ENCODE data around the gene MPDU1. TPM values are rescaled to one million over a fixed set of nuclear protein-coding genes. Genes with fewer than 3 reads are reported as not detected.
A peak's percentile ranks its signal among the peaks of the same experiment; 100 is the strongest.

Gene MPDU1
- total and polyA plus RNA-seq, 2 of the 13 experiments (the other 11 are each of a cell fraction or from before 2014, with no cell fraction given): 112 to 167 TPM

DNA sequence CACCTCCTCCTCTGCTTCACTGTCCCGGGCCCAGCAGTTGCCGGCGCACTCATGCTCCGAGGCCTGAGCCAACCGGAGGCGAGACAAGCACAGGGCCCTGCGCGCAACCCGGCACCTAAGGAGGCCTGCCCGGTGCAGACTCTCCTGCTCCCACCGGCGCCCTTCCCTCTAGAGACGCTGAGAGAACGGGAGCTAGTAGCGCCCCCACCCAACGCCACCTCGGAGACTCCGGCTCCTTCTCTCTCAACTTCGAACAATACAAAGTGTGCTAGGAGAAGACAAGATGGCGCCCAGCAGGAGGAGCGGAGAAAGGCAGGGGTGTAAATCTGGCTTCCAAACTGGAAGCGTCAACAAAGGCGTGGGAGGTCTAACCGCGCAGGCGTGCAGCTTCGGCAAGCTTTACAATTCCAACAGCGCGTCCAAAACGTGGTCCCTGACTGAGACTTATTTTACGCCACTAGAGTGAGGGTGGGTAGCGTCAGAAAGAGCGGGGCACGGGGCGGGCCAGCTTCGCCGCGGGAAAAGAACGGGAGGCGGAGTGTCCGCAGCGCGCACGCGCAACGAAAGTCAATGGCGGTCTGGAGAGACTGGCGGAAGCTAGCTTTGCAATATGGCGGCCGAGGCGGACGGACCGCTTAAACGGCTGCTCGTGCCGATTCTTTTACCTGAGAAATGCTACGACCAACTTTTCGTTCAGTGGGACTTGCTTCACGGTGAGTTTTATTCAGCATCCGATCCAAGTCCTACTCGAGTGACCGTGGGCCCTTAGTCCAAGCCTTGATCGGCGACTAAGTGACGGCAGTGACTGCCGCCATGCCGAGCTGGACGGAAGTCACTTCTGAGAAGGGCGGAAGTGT, at the start of gene MPDU1 (continued):
- TF ChIP-seq, protein P1, sequence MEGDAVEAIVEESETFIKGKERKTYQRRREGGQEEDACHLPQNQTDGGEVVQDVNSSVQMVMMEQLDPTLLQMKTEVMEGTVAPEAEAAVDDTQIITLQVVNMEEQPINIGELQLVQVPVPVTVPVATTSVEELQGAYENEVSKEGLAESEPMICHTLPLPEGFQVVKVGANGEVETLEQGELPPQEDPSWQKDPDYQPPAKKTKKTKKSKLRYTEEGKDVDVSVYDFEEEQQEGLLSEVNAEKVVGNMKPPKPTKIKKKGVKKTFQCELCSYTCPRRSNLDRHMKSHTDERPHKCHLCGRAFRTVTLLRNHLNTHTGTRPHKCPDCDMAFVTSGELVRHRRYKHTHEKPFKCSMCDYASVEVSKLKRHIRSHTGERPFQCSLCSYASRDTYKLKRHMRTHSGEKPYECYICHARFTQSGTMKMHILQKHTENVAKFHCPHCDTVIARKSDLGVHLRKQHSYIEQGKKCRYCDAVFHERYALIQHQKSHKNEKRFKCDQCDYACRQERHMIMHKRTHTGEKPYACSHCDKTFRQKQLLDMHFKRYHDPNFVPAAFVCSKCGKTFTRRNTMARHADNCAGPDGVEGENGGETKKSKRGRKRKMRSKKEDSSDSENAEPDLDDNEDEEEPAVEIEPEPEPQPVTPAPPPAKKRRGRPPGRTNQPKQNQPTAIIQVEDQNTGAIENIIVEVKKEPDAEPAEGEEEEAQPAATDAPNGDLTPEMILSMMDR (CRISPR knock-in tag; IDR thresholded peaks at IDR 0.05): peak; percentile 20; the same call in 1 of the 2 replicates
- TF ChIP-seq ZNF282 (IDR thresholded peaks at IDR 0.05; ENCODE audit: partially characterized antibody) (no peak), ZNF709 (CRISPR knock-in tag; IDR thresholded peaks at IDR 0.05) (no peak), ZNF510 (CRISPR knock-in tag; IDR thresholded peaks at IDR 0.05; ENCODE audit: low read depth) (0 out of 2 replicates have a peak, but pooled peaks have one; percentile 35), PITX1 (CRISPR knock-in tag; IDR thresholded peaks at IDR 0.05) (0 out of 2 replicates have a peak, but pooled peaks have one; percentile 26), ZNF263 (CRISPR knock-in tag; IDR thresholded peaks at IDR 0.05) (no peak; the same call in 1 of the 2 replicates), ZNF136 (CRISPR knock-in tag; IDR thresholded peaks at IDR 0.05; ENCODE audit: low read depth) (peak; percentile 78; the same call in 1 of the 2 replicates), ZNF720 (CRISPR knock-in tag; IDR thresholded peaks at IDR 0.05) (no peak), CHD2 (IDR thresholded peaks at IDR 0.05; ENCODE audit: low read depth, low read length) (no peak), ZNF230 (CRISPR knock-in tag; IDR thresholded peaks at IDR 0.05) (no peak), ZFP1 (CRISPR knock-in tag; IDR thresholded peaks at IDR 0.05) (no peak), ZNF629 (CRISPR knock-in tag; conservative IDR thresholded peaks at IDR 0.05) (no peak), ZNF839 (CRISPR knock-in tag; IDR thresholded peaks at IDR 0.05; ENCODE audit: borderline replicate concordance) (no peak), ZFX (CRISPR knock-in tag; IDR thresholded peaks at IDR 0.05; ENCODE audit: low read depth) (peak; percentile 79)
- TF ChIP-seq, protein P2, sequence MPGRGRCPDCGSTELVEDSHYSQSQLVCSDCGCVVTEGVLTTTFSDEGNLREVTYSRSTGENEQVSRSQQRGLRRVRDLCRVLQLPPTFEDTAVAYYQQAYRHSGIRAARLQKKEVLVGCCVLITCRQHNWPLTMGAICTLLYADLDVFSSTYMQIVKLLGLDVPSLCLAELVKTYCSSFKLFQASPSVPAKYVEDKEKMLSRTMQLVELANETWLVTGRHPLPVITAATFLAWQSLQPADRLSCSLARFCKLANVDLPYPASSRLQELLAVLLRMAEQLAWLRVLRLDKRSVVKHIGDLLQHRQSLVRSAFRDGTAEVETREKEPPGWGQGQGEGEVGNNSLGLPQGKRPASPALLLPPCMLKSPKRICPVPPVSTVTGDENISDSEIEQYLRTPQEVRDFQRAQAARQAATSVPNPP (CRISPR knock-in tag; IDR thresholded peaks at IDR 0.05): peak; percentile 87; the same call in 1 of the 2 replicates
- TF ChIP-seq, protein P3, sequence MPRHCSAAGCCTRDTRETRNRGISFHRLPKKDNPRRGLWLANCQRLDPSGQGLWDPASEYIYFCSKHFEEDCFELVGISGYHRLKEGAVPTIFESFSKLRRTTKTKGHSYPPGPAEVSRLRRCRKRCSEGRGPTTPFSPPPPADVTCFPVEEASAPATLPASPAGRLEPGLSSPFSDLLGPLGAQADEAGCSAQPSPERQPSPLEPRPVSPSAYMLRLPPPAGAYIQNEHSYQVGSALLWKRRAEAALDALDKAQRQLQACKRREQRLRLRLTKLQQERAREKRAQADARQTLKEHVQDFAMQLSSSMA (CRISPR knock-in tag; IDR thresholded peaks at IDR 0.05): peak; percentile 88; the same call in 1 of the 2 replicates
- TF ChIP-seq, protein P4, sequence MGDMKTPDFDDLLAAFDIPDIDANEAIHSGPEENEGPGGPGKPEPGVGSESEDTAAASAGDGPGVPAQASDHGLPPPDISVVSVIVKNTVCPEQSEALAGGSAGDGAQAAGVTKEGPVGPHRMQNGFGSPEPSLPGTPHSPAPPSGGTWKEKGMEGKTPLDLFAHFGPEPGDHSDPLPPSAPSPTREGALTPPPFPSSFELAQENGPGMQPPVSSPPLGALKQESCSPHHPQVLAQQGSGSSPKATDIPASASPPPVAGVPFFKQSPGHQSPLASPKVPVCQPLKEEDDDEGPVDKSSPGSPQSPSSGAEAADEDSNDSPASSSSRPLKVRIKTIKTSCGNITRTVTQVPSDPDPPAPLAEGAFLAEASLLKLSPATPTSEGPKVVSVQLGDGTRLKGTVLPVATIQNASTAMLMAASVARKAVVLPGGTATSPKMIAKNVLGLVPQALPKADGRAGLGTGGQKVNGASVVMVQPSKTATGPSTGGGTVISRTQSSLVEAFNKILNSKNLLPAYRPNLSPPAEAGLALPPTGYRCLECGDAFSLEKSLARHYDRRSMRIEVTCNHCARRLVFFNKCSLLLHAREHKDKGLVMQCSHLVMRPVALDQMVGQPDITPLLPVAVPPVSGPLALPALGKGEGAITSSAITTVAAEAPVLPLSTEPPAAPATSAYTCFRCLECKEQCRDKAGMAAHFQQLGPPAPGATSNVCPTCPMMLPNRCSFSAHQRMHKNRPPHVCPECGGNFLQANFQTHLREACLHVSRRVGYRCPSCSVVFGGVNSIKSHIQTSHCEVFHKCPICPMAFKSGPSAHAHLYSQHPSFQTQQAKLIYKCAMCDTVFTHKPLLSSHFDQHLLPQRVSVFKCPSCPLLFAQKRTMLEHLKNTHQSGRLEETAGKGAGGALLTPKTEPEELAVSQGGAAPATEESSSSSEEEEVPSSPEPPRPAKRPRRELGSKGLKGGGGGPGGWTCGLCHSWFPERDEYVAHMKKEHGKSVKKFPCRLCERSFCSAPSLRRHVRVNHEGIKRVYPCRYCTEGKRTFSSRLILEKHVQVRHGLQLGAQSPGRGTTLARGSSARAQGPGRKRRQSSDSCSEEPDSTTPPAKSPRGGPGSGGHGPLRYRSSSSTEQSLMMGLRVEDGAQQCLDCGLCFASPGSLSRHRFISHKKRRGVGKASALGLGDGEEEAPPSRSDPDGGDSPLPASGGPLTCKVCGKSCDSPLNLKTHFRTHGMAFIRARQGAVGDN (CRISPR knock-in tag; IDR thresholded peaks at IDR 0.05): peak; percentile 98
- TF ChIP-seq, protein P5, sequence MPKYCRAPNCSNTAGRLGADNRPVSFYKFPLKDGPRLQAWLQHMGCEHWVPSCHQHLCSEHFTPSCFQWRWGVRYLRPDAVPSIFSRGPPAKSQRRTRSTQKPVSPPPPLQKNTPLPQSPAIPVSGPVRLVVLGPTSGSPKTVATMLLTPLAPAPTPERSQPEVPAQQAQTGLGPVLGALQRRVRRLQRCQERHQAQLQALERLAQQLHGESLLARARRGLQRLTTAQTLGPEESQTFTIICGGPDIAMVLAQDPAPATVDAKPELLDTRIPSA (CRISPR knock-in tag; IDR thresholded peaks at IDR 0.05; ENCODE audit: borderline replicate concordance): no peak
- TF ChIP-seq, protein P6, sequence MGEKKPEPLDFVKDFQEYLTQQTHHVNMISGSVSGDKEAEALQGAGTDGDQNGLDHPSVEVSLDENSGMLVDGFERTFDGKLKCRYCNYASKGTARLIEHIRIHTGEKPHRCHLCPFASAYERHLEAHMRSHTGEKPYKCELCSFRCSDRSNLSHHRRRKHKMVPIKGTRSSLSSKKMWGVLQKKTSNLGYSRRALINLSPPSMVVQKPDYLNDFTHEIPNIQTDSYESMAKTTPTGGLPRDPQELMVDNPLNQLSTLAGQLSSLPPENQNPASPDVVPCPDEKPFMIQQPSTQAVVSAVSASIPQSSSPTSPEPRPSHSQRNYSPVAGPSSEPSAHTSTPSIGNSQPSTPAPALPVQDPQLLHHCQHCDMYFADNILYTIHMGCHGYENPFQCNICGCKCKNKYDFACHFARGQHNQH (CRISPR knock-in tag; IDR thresholded peaks at IDR 0.05): peak; percentile 82; the same call in 1 of the 2 replicates

Measured in HepG2 (cell line).